NCI-H187 (cell line): Measurements from ENCODE around the gene SATB2.

Experiments
- DNase-seq, 2 experiments: peaks; one replicate each; lab custom pipeline; 2025; lab: John Stamatoyannopoulos, UW

The SATB2 gene

GRCh38 chr2:199465988-199466691 lies 8.4 kb upstream of the SATB2 start:
- DNase-seq, result no peak

- DNase-seq, result no peak
Measured at GRCh38 chr2:199465390-199465789, 7.7 kb upstream of the SATB2 start.

GRCh38 chr2:199464606-199465352 lies 7.0 kb upstream of the SATB2 start:
- no peak for DNase-seq

- no peak for DNase-seq
Measured at GRCh38 chr2:199463708-199464605, 6.2 kb upstream of the SATB2 start.

GRCh38 chr2:199462956-199463692 lies 5.4 kb upstream of the SATB2 start:
- DNase-seq, result no peak

GRCh38 chr2:199462347-199462955 lies 4.7 kb upstream of the SATB2 start:
- DNase-seq, result no peak

GRCh38 chr2:199461711-199462346 lies 4.1 kb upstream of the SATB2 start:
- DNase-seq, result no peak

GRCh38 chr2:199460846-199461710 lies 3.3 kb upstream of the SATB2 start:
- no peak for DNase-seq

GRCh38 chr2:199460101-199460671 lies 2.4 kb upstream of the SATB2 start:
- DNase-seq, result no peak

GRCh38 chr2:199459286-199460100 lies 1.8 kb upstream of the SATB2 start:
- DNase-seq, result peak; percentile 26 to 31

GRCh38 chr2:199458806-199459285 lies 1.1 kb upstream of the SATB2 start:
- DNase-seq, result no peak

GRCh38 chr2:199458009-199458805 lies 468 bp upstream of the SATB2 start:
- peak in 1 of 2 experiments; percentile 23 for DNase-seq

GRCh38 chr2:199456383-199457146 lies 1.2 kb downstream of the SATB2 start:
- DNase-seq, result no peak

GRCh38 chr2:199455545-199456382 lies 2.0 kb downstream of the SATB2 start:
- DNase-seq, result peak; percentile 41 to 52

GRCh38 chr2:199455210-199455544 lies 2.6 kb downstream of the SATB2 start:
- DNase-seq, result no peak

GRCh38 chr2:199452991-199453379 lies 4.8 kb downstream of the SATB2 start:
- no peak for DNase-seq
